IPS DF 4.7 (cell line): Measurements from ENCODE around the gene ADNP.

Experiments
- DNase-seq: peaks from one replicate; pipeline ENCODE4 v3.0.0-alpha.2; 2013; ENCODE audit warnings: low spot score; ENCODE audit errors: extremely low read depth

Gene ADNP

DNA sequence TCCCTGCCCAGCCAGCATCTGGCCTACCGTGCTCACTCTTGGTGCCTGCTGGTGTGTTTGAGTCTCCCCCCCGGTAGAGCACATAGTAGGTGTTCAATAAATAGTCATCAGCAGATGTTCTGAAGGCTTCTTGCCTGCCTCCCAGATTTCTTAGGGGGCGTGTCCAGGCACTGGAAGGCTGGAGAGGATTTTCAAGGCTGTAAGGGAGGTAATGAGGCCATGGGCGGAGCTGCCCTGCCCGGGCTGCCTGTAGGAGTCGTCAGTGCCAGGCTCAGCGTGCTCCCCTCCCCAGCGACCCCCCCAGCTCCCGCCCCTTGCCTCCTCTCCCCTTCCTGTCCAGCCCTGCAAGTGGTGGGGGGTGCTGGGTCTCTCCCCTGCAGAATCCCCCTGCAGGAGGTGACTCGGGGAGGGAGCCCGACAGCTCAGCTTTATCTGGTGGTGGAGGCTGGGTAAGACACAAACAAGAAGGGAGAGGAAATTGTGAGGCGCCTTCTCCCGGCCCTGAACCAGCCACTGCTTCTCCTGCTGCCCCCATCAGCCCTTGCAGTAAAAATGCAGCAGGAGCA lies 80.4 kb downstream of the ADNP start:
- DNase-seq = no peak

DNA sequence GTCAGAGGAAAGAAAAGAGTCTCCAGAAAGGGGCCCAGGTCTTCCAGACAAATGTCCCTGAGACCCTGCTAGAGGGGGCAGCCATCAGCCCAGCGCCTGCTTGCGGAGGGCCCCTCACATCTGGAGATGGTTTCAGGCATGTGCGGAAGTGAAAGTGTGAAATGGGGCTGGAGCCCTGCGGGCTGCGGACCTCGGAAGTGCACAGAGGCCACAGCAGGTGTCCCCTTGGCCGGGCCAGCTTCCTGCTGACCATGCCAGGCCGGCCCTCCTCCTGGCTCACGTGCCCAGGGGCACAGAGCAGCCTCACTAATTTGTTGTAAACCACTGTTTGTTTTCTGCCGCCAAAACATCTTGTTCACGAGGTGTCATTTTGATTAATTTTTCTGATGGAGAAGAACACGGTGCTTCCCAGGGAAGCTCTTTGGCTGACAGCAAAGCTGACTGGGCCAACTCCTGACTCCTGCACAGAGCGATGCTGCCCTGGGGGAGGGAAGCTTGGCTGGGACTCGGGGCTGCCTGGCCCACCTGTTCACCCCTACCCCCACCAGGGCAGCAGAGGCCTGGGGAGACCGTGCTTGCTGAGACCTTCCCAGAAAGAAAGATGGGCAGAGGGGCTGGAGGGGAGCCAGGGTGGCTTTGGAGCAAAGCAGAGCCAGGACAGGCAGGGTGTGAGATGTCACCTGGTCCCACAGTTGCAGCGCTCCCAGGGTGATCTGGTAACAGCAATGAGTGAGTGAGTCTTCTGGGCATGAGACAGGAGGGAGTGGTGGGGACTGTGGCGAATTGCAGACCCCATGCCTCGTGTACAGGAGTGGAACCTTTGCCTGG lies 82.2 kb downstream of the ADNP start:
- DNase-seq = no peak

DNA sequence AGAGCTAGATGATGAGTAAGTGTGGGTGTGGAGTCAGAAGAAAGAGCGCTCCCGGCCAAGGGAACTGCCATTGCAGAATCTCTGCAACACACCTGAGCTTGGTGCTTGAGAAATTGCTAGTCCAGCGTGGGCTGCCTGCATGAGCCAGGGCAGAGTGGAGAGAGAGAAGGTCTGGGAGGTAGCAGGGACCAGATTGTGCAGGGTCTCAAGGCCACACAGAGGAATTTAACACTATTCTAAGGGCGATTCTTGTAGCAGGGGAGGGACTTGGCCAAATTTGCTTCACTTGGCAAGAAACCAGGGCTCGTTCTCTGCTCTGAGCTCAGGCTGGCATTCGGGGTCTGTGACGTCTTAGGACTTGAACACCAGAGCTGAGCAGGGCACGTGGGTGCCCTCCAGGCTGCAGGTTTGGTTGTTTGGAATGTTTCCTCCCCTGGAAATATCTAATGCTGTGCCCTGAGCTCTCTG lies 82.9 kb downstream of the ADNP start:
- DNase-seq = no peak

DNA sequence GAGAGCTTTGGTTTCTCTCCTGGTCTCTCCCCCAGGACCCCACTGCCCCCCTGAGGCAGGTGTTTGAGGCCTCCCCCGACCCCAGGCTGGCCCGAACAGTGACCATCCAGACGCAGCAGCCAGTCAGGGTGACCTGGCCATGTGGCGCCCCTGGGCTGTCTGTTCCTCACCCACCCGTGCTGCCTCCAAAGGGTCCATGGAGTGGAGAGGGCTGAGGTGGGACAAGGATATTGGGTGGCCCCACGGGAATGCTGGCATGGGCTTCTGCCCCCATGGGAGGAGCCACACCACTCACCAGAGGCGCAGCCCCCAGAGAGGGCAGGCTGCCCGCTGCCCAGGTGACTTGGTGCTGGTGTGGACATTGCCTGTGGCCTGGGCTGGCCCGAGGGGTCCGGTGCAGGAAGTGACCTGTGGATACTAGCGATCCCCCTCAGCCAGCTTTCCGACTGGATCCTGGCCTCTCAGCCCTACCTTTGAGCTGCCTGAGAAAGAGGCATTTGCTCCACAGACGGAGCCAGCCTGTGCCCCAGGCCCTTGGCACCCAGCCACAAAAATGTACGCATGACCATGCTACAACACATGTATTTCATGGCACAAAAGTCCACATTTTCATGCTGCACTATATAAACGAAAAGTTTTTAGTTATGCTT lies 85.5 kb downstream of the ADNP start:
- DNase-seq = no peak

DNA sequence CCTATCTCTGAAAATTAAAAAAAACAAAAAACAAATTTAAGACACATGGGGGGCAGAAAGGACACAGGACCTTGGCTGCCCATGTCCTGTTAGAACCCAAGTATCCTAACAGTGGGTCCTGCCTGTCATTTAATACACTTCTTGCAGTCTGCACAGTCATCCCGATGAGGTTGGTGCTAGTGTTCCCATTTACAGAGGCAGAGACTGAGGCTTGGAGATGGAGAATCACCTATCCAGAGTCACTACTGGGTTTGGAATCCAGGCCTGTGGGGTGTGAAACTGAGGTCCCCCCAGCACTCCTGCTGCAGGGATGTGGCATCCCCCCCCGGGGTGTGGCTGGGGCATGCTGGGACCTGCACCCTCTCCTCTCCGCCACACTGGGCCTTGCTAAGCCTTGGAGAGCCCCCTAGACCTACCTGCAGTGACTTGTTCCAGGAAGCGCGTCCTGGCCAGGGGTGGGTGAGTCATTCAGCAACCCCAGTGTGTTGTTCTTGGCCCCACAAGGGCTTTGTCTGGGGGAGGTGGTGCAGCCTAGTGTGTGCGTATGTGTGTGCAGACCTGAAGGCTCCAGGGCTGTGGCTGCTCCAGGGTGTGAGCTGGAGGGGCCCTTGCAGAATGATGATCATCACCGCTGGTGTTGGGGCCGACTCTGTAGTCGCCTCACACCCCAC lies 86.7 kb downstream of the ADNP start:
- DNase-seq = no peak

DNA sequence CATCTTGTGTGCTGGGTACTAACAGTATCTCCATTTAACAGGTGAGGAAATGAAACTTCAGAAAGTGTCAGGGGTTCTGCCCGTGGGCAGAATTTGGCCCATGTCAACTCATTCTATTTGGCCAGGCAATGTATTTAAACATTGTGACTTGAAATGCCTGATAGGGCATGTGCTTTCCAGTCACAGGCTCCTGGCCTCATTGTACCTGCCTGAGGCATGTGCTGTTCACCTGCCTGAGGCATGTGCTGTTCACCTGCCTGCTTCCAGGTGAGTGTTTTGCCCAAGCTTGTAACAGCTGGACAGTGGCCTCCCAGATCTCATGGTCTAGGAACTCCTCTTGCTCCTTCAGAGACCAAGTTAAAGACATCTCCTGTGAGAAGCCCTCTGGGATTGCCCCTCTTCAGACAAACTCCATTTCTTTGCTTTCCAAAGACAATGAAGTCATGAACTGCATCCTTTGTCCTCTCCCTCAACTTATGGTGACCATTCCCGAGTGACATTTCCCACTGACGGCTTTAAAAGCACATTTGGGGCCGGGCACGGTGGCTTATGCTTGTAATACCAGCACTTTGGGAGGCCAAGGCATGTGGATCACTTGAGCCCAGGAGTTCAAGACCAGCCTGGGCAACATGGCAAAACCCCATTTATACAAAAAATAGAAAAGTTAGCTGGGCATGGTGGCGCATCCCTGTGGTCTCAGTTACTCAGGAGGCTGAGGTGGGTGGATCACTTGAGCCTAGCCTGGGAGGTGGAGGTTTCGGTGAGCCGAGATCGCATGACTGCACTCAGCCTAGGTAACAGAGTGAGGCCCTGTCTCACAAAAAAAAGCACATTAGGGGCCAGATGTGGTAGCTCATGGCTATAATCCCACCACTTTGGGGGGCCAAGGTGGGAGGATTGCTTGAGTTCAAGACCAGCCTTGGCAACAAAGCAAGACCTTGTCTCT lies 87.6 kb downstream of the ADNP start:
- no peak for DNase-seq

DNA sequence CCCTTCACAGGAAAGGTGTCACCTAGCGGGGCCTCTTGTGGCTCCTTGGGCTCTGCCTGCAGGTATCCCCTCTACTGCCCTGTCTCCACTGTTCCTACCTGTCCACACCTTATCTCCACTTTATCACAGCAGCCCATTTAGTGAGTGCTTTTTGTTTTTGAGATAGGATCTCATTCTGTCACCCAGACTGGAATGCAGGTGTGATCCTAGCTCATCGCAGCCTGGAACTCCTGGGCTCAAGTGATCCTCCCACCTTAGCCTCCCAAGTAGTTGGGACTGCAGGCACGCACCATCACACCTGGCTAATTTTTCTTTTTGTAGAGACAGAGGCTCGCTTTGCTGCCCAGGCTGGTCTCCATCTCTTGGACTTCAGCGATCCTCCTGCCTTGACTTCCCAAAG lies 88.4 kb downstream of the ADNP start:
- DNase-seq = no peak
